WTC11 (cell line): ENCODE measurements around the gene FAM114A1. TPM values are rescaled to one million over a fixed set of nuclear protein-coding genes. Genes with fewer than 3 reads are reported as not detected.

ENCODE experiments used
- ATAC-seq: fragments of 200-7000 bp; cut with Tn5 transposase; 2 replicates; pipeline ENCODE4 v1.10.0; 2021; ENCODE audit warnings: mild to moderate bottlenecking, moderate library complexity
- CTCF ChIA-PET: fragments of 300-600 bp; sonication (Branson Sonifier 250); formaldehyde crosslinking; loops from one replicate; lab custom pipeline; 2021; ENCODE audit warnings: antibody characterized with exemption; lab: Charles Lee
- POLR2A ChIA-PET: fragments of 350-600 bp; sonication (Branson Sonifier 250); formaldehyde crosslinking; loops from one replicate; lab custom pipeline; 2021; ENCODE audit warnings: antibody characterized with exemption; lab: Charles Lee
- DNase-seq: peaks from one replicate; pipeline ENCODE4 v3.0.0; 2021; ENCODE audit warnings: low spot score
- H3K27ac Mint-ChIP-seq: 2 replicates; pipeline ENCODE4 v1.8.0; 2021; ENCODE audit warnings: mixed read lengths
- H3K27me3 Mint-ChIP-seq: 2 replicates; pipeline ENCODE4 v1.8.0; 2021; ENCODE audit warnings: low read depth, mild to moderate bottlenecking, moderate library complexity, mixed read lengths
- H3K36me3 Mint-ChIP-seq: 2 replicates; pipeline ENCODE4 v1.8.0; 2021; ENCODE audit warnings: mixed read lengths
- H3K4me1 Mint-ChIP-seq: 2 replicates; pipeline ENCODE4 v1.8.0; 2022; ENCODE audit warnings: mixed read lengths
- H3K4me3 Mint-ChIP-seq: 2 replicates; pipeline ENCODE4 v1.8.0; 2021; ENCODE audit warnings: mild to moderate bottlenecking, moderate library complexity, mixed read lengths
- H3K9me3 Mint-ChIP-seq: 2 replicates; pipeline ENCODE4 v1.8.0; 2021; ENCODE audit warnings: mixed read lengths
- CREM ChIP-seq: sonication (generic); formaldehyde crosslinking; IDR thresholded peaks from 2 replicates; pipeline ENCODE4 v1.8.1; 2022; ENCODE audit warnings: mild to moderate bottlenecking, missing genetic modification reagents, moderate library complexity
- ETV6 ChIP-seq: sonication (generic); formaldehyde crosslinking; IDR thresholded peaks from 2 replicates; pipeline ENCODE4 v1.8.1; 2022; ENCODE audit warnings: mild to moderate bottlenecking, missing genetic modification reagents
- HMGA2 ChIP-seq: fragments of 250-450 bp; sonication (Bioruptor Pico); IDR thresholded peaks from 2 replicates; pipeline ENCODE4 v1.4.0; 2021; ENCODE audit warnings: mild to moderate bottlenecking, moderate library complexity
- IRF1 ChIP-seq: sonication (generic); formaldehyde crosslinking; IDR thresholded peaks from 2 replicates; pipeline ENCODE4 v1.8.0; 2023; ENCODE audit warnings: missing genetic modification reagents
- IRF2 ChIP-seq: sonication (generic); formaldehyde crosslinking; IDR thresholded peaks from 2 replicates; pipeline ENCODE4 v1.8.0; 2022; ENCODE audit warnings: low read depth, missing genetic modification reagents, borderline replicate concordance
- MLX ChIP-seq: sonication (generic); formaldehyde crosslinking; IDR thresholded peaks from 2 replicates; pipeline ENCODE4 v1.8.1; 2023; ENCODE audit warnings: mild to moderate bottlenecking, missing genetic modification reagents, moderate library complexity
- NR1H2 ChIP-seq: sonication (generic); formaldehyde crosslinking; IDR thresholded peaks from 2 replicates; pipeline ENCODE4 v1.9.0; 2021; ENCODE audit warnings: mild to moderate bottlenecking, moderate library complexity, missing genetic modification reagents
- NR2C2 ChIP-seq: sonication (generic); formaldehyde crosslinking; IDR thresholded peaks from 2 replicates; pipeline ENCODE4 v1.8.0; 2022; ENCODE audit warnings: mild to moderate bottlenecking, missing genetic modification reagents
- NR3C1 ChIP-seq: sonication (generic); formaldehyde crosslinking; conservative IDR thresholded peaks from 2 replicates; pipeline ENCODE4 v1.8.1; 2023; ENCODE audit warnings: low read depth, mild to moderate bottlenecking, missing genetic modification reagents
- OVOL2 ChIP-seq: fragments of 250-450 bp; sonication (Bioruptor Pico); IDR thresholded peaks from 2 replicates; pipeline ENCODE4 v1.9.0; 2021; ENCODE audit warnings: mild to moderate bottlenecking, borderline replicate concordance
- SMAD4 ChIP-seq: sonication (generic); formaldehyde crosslinking; IDR thresholded peaks from 2 replicates; pipeline ENCODE4 v1.8.0; 2022; ENCODE audit warnings: mild to moderate bottlenecking, missing genetic modification reagents
- SOX15 ChIP-seq: fragments of 250-450 bp; sonication (Bioruptor Pico); IDR thresholded peaks from 2 replicates; pipeline ENCODE4 v1.9.0; 2021; ENCODE audit warnings: mild to moderate bottlenecking
- USF1 ChIP-seq: sonication (generic); formaldehyde crosslinking; IDR thresholded peaks from 2 replicates; pipeline ENCODE4 v1.8.0; 2022; ENCODE audit warnings: mild to moderate bottlenecking, missing genetic modification reagents
- USF2 ChIP-seq: sonication (generic); formaldehyde crosslinking; IDR thresholded peaks from 2 replicates; pipeline ENCODE4 v1.8.1; 2023; ENCODE audit warnings: mild to moderate bottlenecking, missing genetic modification reagents, moderate library complexity
- ZBTB43 ChIP-seq: sonication (generic); formaldehyde crosslinking; IDR thresholded peaks from 2 replicates; pipeline ENCODE4 v1.8.1; 2023; ENCODE audit warnings: mild to moderate bottlenecking, missing genetic modification reagents
- ZNF219 ChIP-seq: sonication (generic); formaldehyde crosslinking; IDR thresholded peaks from 2 replicates; pipeline ENCODE4 v1.8.0; 2023; ENCODE audit warnings: missing genetic modification reagents, mild to moderate bottlenecking, borderline replicate concordance
- ZNF232 ChIP-seq: sonication (generic); formaldehyde crosslinking; IDR thresholded peaks from 2 replicates; pipeline ENCODE4 v1.8.0; 2022; ENCODE audit warnings: mild to moderate bottlenecking, missing genetic modification reagents
- ZNF281 ChIP-seq: sonication (generic); formaldehyde crosslinking; IDR thresholded peaks from 2 replicates; pipeline ENCODE4 v1.8.0; 2023; ENCODE audit warnings: mild to moderate bottlenecking, missing genetic modification reagents
- ZNF423 ChIP-seq: fragments of 250-450 bp; sonication (Bioruptor Pico); IDR thresholded peaks from 2 replicates; pipeline ENCODE4 v2.1.2; 2022; ENCODE audit warnings: mild to moderate bottlenecking, moderate library complexity
- ZNF671 ChIP-seq: fragments of 250-450 bp; sonication (Bioruptor Pico); IDR thresholded peaks from 2 replicates; pipeline ENCODE4 v1.8.0; 2021; ENCODE audit warnings: mild to moderate bottlenecking
- total RNA-seq: library from RNA; stranded (reverse); gene quantifications from 3 replicates; pipeline ENCODE4 v1.2.3, GENCODE V29; 2021

Gene FAM114A1
- total RNA-seq, 1 experiment from 2014 or later = 17.6 TPM

- TF ChIP-seq USF1 = no peak
- no peak for TF ChIP-seq HMGA2
- TF ChIP-seq NR1H2 (CRISPR knock-in tag) = no peak
- no peak for TF ChIP-seq OVOL2 (CRISPR knock-in tag)
- no peak for TF ChIP-seq ZBTB43 (CRISPR knock-in tag)
- TF ChIP-seq ZNF219 (CRISPR knock-in tag) = no peak
Observed at GRCh38 chr4:38831653-38832052, 36.0 kb upstream of the FAM114A1 start (continued).

- no peak for DNase-seq
- H3K36me3 Mint-ChIP-seq = no peaks in the 10 kb centered on the region
- H3K4me1 Mint-ChIP-seq = no peaks in the 10 kb centered on the region
- H3K27me3 Mint-ChIP-seq = no peaks in the 10 kb centered on the region
- TF ChIP-seq SOX15 (CRISPR knock-in tag) = no peak
- TF ChIP-seq NR1H2 (CRISPR knock-in tag) = no peak
- TF ChIP-seq USF2 = no peak
- no peak for TF ChIP-seq ZNF671 (CRISPR knock-in tag)
- TF ChIP-seq CREM (CRISPR knock-in tag) = no peak
- no peak for TF ChIP-seq HMGA2
- no peak for TF ChIP-seq IRF2 (CRISPR knock-in tag)
- TF ChIP-seq ZNF232 (CRISPR knock-in tag) = no peak
- no peak for TF ChIP-seq IRF1 (CRISPR knock-in tag)
- TF ChIP-seq ZNF423 = no peak
- no peak for TF ChIP-seq ZNF281
- TF ChIP-seq ZBTB43 (CRISPR knock-in tag) = no peak
- TF ChIP-seq MLX (CRISPR knock-in tag) = no peak
- TF ChIP-seq NR3C1 (CRISPR knock-in tag) = no peak
- TF ChIP-seq ETV6 (CRISPR knock-in tag) = no peak
- no peak for TF ChIP-seq SMAD4 (CRISPR knock-in tag)
- no peak for TF ChIP-seq NR2C2 (CRISPR knock-in tag)
- H3K27ac Mint-ChIP-seq = no peak overlapping the region
- H3K9me3 Mint-ChIP-seq = peaks cover 21% of the 10 kb centered on the region
- no peak for ATAC-seq
- no peak overlapping the region for H3K4me3 Mint-ChIP-seq
- POLR2A ChIA-PET = no interaction called here
- CTCF ChIA-PET = interaction anchor here (0.9 kb wide), 1 partner anchor 28 kb away, joined by 5 read pairs; no protein-coding TSS in a partner anchor
Observed at GRCh38 chr4:38832206-38832605, 35.4 kb upstream of the FAM114A1 start.
